GM12801 (cell line): ENCODE data around the gene MEAK7.

Experiments
- TF ChIP-seq, protein P1 (sequence below): IDR thresholded peaks from one replicate; pipeline ENCODE4 v1.5.1; 2011; ENCODE audit warnings: control low read depth; ENCODE audit not compliant: insufficient read length; ENCODE audit errors: extremely low read depth

MEAK7 gene

DNA sequence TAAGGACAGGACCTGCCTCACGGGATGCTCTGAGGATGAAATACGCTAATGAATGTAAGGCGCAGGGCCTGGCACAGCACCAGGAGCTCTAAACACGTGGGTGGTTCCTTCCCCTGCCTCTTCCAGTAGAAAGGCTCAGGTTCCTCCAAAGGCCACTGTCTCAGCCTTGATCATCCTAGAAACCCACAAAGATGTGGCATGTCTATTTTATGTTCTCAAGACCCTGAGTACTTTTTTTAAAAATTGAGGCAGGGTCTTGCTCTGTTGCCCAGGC, 17.0 kb upstream of the MEAK7 start:
- TF ChIP-seq, protein P1, sequence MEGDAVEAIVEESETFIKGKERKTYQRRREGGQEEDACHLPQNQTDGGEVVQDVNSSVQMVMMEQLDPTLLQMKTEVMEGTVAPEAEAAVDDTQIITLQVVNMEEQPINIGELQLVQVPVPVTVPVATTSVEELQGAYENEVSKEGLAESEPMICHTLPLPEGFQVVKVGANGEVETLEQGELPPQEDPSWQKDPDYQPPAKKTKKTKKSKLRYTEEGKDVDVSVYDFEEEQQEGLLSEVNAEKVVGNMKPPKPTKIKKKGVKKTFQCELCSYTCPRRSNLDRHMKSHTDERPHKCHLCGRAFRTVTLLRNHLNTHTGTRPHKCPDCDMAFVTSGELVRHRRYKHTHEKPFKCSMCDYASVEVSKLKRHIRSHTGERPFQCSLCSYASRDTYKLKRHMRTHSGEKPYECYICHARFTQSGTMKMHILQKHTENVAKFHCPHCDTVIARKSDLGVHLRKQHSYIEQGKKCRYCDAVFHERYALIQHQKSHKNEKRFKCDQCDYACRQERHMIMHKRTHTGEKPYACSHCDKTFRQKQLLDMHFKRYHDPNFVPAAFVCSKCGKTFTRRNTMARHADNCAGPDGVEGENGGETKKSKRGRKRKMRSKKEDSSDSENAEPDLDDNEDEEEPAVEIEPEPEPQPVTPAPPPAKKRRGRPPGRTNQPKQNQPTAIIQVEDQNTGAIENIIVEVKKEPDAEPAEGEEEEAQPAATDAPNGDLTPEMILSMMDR: no peak

DNA sequence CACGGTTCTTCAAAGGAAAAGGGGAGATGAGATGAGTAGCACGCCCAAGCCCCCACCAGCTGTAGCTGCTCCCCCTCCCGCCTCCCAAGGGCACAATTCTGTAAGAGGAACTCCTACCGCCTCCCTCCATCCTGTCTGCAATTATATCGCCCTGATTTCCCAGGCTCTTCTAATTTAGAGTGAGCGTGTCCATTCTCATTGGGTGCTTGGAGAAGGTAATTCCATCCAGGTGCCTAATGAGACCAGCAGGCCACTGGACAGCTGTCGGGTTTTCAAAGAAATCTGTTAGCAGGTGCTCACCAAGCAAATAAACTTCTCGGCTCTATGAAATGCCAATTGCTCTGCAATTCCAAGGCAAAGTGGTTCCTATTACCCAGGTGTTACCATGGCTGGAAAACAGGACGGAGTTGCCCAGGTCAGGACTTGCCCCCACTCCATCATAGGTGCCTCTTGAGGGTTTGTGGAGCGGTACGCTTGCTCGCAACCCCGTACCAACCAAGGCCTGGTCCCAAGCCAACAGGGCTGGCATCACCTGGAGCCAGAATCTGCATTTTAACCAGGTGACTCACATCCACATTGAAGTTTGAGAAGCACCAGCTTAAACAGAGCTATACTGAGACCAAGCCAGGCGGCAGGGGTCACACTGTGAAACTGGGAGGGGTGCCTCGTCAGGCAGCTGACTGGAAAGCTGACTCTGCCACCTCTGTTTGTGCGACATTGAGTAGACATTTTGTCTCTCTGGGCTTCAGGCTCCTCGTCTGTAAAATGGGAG, 16.5 kb upstream of the MEAK7 start:
- TF ChIP-seq, protein P1: no peak

DNA sequence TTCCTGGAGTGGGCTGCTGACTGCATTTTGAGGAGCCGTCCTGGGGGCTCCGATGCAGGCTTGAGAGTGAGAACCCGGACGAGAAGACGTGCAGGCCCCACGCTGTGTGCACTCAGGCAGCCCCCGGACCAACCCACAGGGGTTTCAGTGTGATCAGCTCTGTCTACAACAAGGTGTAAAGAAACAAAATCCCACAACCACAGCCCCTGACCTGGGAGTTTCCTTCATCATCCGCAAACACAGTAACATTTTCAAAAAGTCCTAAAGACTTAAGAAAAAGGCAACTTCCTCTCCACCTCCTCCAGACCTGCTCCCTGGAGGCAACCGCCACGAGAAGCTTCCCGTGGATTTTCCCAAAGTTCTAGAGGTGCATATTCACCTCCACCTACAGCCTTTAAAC, 15.4 kb upstream of the MEAK7 start:
- TF ChIP-seq, protein P1: no peak

DNA sequence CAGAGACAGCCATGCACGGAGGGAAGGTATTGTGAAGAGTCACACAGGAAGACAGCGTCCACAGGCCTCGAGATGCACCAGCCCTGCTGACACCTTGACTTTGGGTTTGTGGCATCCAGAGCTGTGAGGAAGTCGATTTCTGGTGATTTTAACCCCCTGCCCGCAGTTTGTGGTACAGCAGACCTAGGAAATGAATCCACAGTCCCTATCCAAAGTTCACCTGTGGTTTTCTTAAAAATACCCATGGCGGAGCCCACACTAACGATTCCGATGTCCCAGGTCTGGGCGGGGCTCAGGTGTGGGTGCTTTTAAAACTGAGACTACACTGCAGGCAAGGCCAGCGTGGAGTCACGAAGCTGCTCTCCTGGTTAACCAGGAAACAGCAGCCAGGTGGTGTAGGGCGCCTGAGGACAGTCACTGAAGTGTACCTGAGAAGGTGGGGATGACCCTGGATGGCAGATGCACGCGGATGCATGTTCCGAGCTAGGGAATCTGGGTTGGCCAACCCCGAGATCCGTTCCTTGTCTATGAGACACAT, 14.4 kb upstream of the MEAK7 start:
- TF ChIP-seq, protein P1: no peak

DNA sequence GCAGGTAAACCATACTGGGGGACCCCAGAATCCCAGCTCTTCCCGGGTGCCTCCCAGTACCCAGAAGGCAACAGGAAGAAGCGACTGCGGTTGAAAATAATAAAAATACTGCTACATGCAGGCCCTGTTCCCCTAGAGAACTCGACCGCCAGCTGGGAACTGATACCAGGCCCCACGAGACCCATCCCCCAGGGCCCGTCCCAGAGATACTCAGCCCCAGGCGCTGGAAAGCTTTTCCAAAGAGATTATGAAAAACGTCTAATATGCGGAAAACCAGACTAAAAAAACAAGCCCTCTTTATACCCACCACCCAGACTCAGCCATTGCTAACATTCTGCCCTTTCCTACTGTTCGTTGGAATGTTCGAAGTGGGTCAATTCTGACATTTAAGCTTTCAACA, 12.9 kb upstream of the MEAK7 start:
- TF ChIP-seq, protein P1: no peak

DNA sequence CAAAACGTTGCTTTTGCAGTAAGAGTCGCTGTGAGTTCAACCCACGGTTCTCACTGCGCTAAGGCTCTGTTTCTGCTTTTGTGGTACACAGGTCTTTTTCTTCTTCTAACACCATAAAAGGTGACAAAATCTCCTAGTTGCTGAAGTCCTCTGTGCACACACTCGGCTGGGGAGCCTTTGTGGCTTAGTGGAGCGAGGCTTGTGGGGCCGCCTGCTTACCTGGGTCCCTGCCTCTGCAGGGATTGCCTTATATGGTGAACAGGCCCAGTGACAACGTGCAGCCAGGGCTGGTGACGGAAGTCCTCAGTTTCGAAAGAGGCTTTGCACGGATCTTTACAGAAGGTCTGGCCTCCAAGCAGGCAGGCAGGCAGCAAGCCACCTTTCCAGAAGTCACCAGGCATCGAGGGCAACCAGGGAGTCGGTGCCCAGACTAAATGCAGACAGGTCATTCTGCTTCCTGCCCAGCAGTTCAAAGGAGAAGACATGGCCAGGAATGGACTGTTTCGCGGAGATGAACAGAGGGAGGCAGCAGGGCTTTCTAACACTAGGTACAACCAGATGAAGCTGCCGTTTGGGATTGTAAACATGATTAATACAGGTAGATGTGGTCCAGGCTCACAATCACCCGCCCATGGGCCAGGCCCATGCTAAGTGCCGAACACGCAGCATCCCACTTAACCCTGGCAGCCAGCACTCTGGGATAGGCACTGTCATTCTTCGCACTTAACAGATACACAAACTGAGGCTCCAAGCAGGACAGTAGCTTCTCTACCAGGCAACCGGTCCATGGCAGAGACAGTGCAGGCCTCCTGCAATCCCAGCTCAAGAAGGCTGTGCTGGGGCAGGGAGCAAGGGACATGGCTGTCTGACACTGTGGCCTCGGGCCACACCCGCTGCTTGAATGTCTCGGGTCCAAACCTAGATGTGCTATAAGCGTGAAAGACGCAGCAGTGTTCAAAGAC, 10.7 kb upstream of the MEAK7 start:
- TF ChIP-seq, protein P1: no peak

DNA sequence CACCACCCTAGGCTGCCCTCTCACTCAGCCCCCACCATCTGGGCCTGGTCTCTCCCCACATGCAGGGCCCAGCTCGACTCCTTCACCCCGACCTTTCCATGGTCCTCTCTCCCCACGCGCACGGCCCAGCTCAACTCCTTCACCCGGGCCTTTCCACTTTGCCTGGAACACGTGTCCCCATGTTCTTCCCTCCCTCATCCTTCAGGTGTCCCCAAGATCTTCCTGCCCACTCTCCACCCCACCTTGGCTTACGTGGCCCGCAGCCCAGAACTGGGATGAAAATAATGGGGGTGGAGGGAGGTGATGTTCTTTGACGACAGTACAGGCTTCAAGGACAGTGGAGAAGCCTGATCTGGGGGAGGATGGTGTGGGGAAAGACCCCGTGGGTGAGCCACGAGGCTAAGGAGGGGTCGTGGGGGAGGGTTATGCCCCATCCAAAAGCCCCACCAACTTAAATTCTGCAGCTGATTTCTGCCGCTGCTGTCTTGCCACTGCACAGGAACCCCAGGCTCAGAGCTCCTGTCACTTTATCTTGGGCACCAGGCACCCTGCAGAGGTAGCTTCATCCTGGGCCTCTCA, 9.9 kb upstream of the MEAK7 start:
- TF ChIP-seq, protein P1: no peak
